HL-60/S4 treated with retinoic acid at 250 ng/mL for 4 days and 3 days (cell line): Measurements from ENCODE around the gene PTPRC.

Source experiments
- in situ Hi-C: fragments of 300-500 bp; cut with MboI; formaldehyde crosslinking; loops from 2 replicates; pipeline ENCODE4 v1.7.0; 2022; ENCODE audit warnings: low sequenced_read_pairs

PTPRC gene

GRCh38 chr1:198696211-198696610, 57.4 kb downstream of the PTPRC start:
- in situ Hi-C loops, result no loop called here

- in situ Hi-C loops, result no loop called here
Measured at GRCh38 chr1:198699167-198700015, 60.6 kb downstream of the PTPRC start.

GRCh38 chr1:198700016-198700392, 61.2 kb downstream of the PTPRC start:
- in situ Hi-C loops, result no loop called here

- in situ Hi-C loops, result no loop called here
Measured at GRCh38 chr1:198700396-198700795, 61.6 kb downstream of the PTPRC start.

GRCh38 chr1:198701250-198701649, 62.4 kb downstream of the PTPRC start:
- in situ Hi-C loops, result no loop called here

- in situ Hi-C loops, result no loop called here
Measured at GRCh38 chr1:198701766-198702539, 63.1 kb downstream of the PTPRC start.

GRCh38 chr1:198708761-198709525, 70.1 kb downstream of the PTPRC start:
- in situ Hi-C loops, result no loop called here

GRCh38 chr1:198711837-198712236, 73.0 kb downstream of the PTPRC start:
- in situ Hi-C loops, result no loop called here

GRCh38 chr1:198713081-198713480, 74.2 kb downstream of the PTPRC start:
- in situ Hi-C loops, result no loop called here

- in situ Hi-C loops, result no loop called here
Measured at GRCh38 chr1:198714271-198714670, 75.4 kb downstream of the PTPRC start.

GRCh38 chr1:198716051-198716450, 77.2 kb downstream of the PTPRC start:
- in situ Hi-C loops, result no loop called here

GRCh38 chr1:198717510-198717909, 78.7 kb downstream of the PTPRC start:
- in situ Hi-C loops, result no loop called here

- in situ Hi-C loops, result no loop called here
Measured at GRCh38 chr1:198723127-198723526, 84.3 kb downstream of the PTPRC start.

GRCh38 chr1:198725090-198725489, 86.2 kb downstream of the PTPRC start:
- in situ Hi-C loops, result no loop called here

- in situ Hi-C loops, result no loop called here
Measured at GRCh38 chr1:198726455-198726854, 87.6 kb downstream of the PTPRC start.

- in situ Hi-C loops, result no loop called here
Measured at GRCh38 chr1:198729195-198729863, 90.5 kb downstream of the PTPRC start.

- in situ Hi-C loops, result no loop called here
Measured at GRCh38 chr1:198730952-198731351, 92.1 kb downstream of the PTPRC start.

- in situ Hi-C loops, result no loop called here
Measured at GRCh38 chr1:198734323-198735008, 95.6 kb downstream of the PTPRC start.

- in situ Hi-C loops, result no loop called here
Measured at GRCh38 chr1:198741744-198742143, 102.9 kb downstream of the PTPRC start.

GRCh38 chr1:198747127-198747526, 108.3 kb downstream of the PTPRC start:
- in situ Hi-C loops, result no loop called here
